Myocyte (in vitro differentiated cells): ENCODE results near the gene CNTNAP2. TPM values are rescaled to one million over a fixed set of nuclear protein-coding genes. Genes with fewer than 3 reads are reported as not detected.
"Not testable (repeated sequence)": the region's sequence is repeated elsewhere in the genome, so short reads cannot be mapped to it uniquely, and the experiment has no call there.

Experiments
- DNase-seq: peaks from one replicate; pipeline ENCODE4 v3.0.0-alpha.2; 2012; ENCODE audit warnings: low read depth
- total RNA-seq: library from RNA; depleted of rRNA; stranded (reverse); fragments of >200 nt; gene quantifications from 2 replicates; pipeline ENCODE4 v1.2.3, GENCODE V29; 2014

The CNTNAP2 gene
- total RNA-seq, 1 donor from 2014 or later = not detected

DNA sequence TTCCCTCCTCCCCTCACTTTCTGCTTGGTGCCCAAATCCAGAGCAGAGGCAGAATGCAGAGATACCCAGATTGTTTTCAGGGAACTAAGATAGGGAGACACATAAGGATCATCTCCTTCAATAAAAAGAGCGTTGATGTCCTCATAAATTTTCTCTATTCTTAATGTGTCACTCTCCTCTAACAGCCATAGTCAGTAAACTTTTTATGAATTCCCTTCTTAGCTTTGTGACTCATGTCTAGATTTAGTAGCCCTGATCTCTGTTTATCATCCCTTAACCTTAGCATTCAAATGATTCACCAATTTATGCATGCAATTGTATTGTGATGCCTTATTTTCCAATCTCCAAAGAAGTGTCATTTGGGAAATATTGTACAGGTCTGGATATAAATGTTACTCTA is 1478.4 kb downstream of the CNTNAP2 start:
- DNase-seq = no peak

- DNase-seq = not testable (repeated sequence)
Measured at GRCh38 chr7:147598687-147599086, 1482.1 kb downstream of the CNTNAP2 start.

DNA sequence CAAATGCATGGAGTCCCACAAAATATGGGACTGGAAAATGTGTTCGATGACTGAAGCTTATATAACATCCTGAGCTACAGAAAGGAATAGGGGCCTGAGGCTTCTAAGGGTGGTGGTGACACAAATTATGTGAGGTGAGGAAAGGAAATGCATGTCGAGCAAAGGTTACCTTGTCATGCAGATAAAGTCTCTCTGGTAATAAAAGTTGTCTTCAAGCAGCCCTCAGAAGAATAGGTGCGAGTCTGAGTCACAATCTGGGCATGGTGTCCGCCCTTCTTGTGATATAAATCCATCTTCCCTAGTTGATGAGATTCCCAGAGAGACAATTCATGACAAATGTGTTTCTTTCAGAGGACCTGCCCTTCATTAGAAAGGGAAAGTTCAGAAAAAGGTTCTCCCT is 1488.7 kb downstream of the CNTNAP2 start:
- DNase-seq = no peak

DNA sequence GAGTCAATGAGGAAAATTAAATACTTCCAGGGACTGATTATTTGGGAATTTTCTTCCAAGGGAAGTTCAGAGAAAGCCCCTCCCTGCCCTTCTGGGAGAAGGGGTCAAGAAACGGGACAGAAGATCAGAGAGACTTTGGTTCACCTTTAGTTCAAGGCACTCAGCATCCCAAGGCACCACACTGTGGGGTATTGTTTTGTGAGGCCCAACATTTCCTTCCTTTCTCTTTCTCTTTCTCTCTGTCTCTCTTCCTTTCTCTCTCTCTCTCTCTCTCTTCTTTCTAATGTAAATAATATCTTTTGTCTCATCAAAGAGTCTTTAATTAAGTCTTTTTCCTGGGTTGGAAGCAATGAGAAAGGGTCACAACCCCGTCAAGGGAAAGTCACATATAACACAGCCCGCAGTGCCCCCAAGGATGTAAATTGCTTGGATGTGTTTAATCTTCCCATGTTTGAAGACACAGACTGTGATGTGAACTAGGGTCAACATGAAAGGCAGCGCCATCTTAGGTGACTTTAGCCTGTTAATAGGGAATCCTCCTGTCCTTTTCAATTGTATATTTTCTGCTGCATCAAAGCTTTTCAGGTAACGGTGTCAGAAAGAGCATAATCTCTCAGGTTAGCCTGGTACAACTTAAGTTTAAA is 1490.7 kb downstream of the CNTNAP2 start:
- DNase-seq = no peak

- DNase-seq = no peak
Measured at GRCh38 chr7:147611431-147611830, 1494.8 kb downstream of the CNTNAP2 start.

GRCh38 chr7:147635288-147635687 is 1518.7 kb downstream of the CNTNAP2 start:
- DNase-seq = no peak

DNA sequence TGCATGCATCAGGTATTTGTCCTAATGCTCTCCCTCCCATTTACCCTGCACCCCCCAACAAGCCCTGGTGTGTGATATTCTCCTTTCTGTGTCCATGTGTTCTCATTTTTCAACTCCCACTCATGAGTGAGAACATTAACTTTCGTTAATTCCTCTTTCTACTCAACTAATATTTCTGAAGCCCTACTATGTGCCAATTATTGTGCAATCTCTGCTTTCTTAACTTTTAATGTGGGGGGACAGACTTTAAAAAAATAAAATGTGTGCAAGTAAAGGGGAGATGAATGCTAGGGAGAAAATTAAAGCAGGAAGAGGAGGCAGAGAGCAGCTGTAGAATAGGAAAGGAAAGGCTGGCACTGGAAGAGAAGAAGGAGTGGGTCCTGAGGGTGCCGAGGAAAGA is 1520.0 kb downstream of the CNTNAP2 start:
- DNase-seq = no peak

DNA sequence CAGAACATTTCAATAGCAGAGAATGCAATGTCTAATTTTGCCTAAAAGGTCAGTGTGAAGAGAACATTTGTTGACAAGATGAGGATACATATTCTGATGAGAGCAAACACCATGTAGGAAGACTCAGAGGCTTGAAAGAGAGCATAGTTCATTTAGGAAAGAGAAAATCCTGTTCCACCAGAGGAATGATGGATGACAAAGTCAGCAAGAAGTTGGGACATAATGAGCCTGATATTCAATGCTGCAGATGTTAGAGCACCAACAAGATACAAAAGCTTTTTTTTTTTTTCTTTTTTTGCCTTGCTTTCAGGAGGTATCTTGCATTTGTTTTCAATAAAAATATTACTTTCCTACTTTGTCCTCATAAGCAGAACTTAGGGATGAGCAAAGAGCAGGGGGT is 1522.0 kb downstream of the CNTNAP2 start:
- DNase-seq = no peak

- DNase-seq = no peak
Measured at GRCh38 chr7:147639037-147639436, 1522.4 kb downstream of the CNTNAP2 start.

DNA sequence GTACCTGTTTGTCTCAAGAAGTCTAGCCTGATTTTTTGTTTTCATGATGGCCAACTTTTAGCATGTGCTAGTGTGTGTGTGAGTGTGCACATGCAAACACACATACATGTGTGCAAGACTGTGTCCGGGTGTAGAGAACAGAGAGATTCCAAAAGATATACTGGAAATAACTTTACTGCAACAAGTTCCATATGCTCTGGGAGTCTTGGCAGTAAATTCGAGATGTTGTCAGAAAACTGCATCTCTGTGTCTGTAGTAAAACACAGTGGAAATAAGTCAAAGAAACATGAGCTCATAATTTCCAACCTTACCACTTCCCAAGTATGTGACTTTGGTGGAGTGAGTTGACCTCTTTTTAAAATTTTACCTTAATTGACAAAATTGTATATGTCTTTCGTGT is 1523.2 kb downstream of the CNTNAP2 start:
- no peak for DNase-seq

DNA sequence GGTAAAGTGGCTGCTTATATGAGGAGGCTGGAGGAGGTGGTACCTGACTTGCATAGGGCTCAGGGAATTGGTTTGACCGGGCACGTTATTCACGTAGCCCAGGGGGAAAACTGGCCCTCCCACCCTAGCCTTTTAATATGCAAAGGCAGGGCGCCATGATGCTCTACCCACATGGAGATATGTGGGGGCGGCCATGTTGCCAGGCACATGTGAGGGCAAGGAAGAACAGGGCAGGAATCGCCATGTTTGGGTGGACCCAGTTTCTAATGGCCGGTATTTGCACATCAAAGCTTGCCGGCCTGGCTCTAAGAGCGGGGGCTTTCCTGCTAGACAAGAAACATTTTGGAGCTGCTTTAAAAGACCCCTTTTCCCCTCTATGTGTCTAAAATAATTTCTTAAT is 1524.2 kb downstream of the CNTNAP2 start:
- DNase-seq = no peak

DNA sequence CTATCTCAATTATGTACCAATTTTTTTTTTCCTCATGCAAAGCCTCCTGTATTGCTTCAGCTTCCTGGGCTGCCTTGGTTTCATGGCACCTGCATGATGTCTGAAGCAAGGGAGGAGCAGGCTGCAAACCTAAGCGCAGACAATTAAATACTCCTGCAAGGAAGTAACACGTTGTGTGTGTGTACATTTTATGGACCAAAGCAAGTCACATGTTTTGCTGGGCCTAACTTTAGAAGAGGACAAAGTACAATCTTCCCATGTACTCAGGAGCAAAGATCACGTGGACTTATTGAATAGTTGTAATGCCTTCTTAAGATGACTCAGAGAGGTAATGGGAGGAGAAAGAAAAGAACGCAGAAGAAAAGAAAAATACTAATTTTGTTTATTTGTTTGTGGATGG is 1530.0 kb downstream of the CNTNAP2 start:
- no peak for DNase-seq

DNA sequence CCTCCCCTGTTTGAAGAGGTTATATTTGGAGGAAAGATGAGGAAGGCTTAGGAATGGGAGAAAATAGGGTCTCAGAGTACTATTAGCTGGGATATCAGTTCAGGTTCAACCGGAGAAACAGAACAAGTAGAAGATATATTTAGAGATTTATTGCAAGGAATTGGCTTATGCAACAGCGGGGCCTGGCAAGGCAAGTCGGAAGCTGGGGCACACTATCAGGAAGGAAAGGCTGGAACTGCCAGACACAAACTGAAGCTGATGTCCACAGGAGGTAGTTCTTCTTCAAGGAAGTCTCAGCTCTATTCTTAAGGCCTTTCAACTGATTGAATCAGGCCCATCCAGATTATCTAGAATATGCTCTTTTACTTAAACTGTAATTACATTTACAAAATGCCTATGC is 1534.4 kb downstream of the CNTNAP2 start:
- DNase-seq = no peak

DNA sequence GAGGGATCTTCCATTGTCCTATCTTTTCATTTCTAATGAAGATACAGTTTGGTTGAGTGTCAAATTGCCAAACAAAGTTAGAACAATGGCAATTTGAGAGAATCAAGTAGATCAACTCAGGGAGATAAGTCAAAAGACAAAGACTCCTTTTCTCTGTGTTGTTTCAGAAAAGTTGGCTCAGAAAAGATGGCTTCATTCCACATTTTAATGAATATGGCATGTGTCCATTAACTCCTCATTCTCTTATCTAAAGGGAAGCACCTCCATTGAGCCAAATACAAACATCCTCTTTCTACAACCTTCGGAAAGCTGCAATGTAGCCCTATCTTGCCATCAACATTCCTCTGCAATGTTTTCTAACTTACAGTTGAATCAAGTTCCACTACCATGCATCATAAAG is 1535.0 kb downstream of the CNTNAP2 start:
- no peak for DNase-seq

GRCh38 chr7:147653456-147653855 is 1536.9 kb downstream of the CNTNAP2 start:
- DNase-seq = no peak

- DNase-seq = no peak
Measured at GRCh38 chr7:147658392-147658967, 1541.9 kb downstream of the CNTNAP2 start.

GRCh38 chr7:147659036-147659995 is 1542.7 kb downstream of the CNTNAP2 start:
- no peak for DNase-seq

DNA sequence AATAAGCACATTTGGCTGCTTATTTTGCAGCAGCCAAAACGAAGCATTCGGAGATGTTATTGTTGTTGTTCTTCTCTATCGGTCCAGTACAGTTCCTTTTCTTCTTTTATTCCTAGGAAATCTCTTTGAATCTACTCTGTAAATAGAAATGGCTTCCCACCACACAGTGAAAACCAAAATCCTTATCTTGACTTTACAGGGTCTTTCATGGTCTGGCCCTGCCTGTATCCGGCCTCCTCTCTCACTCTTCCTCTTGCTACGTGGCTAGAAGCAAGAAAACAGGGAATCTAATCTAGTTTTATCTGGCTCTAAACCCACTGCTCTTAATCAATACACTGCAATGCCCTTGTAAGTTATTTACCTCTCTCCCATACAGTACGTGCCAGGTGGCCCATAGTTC is 1547.9 kb downstream of the CNTNAP2 start:
- no peak for DNase-seq

- no peak for DNase-seq
Measured at GRCh38 chr7:147670759-147671158, 1554.2 kb downstream of the CNTNAP2 start.

- no peak for DNase-seq
Measured at GRCh38 chr7:147674705-147675104, 1558.1 kb downstream of the CNTNAP2 start.

DNA sequence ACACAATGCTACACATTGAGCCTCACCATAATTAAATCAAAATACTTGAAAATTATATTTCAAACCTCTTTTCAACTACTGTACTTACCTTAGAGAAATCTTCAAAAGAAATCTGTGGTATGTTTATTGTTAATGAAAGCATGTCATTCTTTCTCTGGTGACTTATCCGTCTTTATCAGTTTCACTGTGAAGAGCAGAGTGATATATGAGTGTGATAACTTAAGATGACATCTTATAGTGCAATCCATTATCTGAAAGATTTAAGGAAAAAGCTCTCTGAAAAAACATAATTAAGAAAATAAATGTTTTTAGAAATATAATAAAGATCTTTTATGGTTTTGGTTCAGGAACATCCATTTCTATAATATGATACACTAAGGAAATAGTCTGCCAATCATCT is 1562.3 kb downstream of the CNTNAP2 start:
- DNase-seq = no peak

- DNase-seq = no peak
Measured at GRCh38 chr7:147681530-147681929, 1564.9 kb downstream of the CNTNAP2 start.
